Liver (tissue), 9 donors: ENCODE data around the gene SARM1. TPM values are rescaled to one million over a fixed set of nuclear protein-coding genes. Genes with fewer than 3 reads are reported as not detected.

Experiments
- DNase-seq: peaks from one replicate; pipeline ENCODE4 v3.0.0-alpha.2; 2017; ENCODE audit warnings: low spot score
- H3K27ac ChIP-seq, 2 donors: one replicate each; pipeline ENCODE4 v1.7.0; 2013; ENCODE audit warnings: inconsistent platforms in 2 of 2, low read length in 2 of 2, control low read depth in 1 of 2, low read depth in 1 of 2, mild to moderate bottlenecking in 1 of 2
- H3K27me3 ChIP-seq, 4 donors: one replicate each; pipeline versions ENCODE4 v1.6.1 to v1.7.0; 2013; ENCODE audit warnings: low read length in 3 of 4, inconsistent platforms in 1 of 4, mild to moderate bottlenecking in 1 of 4, moderate library complexity in 1 of 4; ENCODE audit not compliant: control insufficient read depth in 4 of 4, insufficient read depth in 4 of 4
- H3K36me3 ChIP-seq, 4 donors: one replicate each; pipeline versions ENCODE4 v1.6.1 to v1.7.0; 2013; ENCODE audit warnings: low read length in 3 of 4, mild to moderate bottlenecking in 3 of 4, low read depth in 1 of 4, moderate library complexity in 1 of 4; ENCODE audit not compliant: control insufficient read depth in 4 of 4, insufficient read depth in 3 of 4
- H3K4me1 ChIP-seq, 4 donors: one replicate each; pipeline versions ENCODE4 v1.6.1 to v1.7.0; 2013; ENCODE audit warnings: low read length in 3 of 4, mild to moderate bottlenecking in 3 of 4, moderate library complexity in 1 of 4; ENCODE audit not compliant: control insufficient read depth in 4 of 4, insufficient read depth in 4 of 4
- H3K4me3 ChIP-seq, 3 donors: one replicate each; pipeline versions ENCODE4 v1.6.1 to v1.7.0; 2013; ENCODE audit warnings: low read length in 3 of 3, control low read depth in 1 of 3, low read depth in 1 of 3, mild to moderate bottlenecking in 1 of 3
- H3K9ac ChIP-seq, 2 donors: one replicate each; pipeline ENCODE4 v1.7.0; 2013; ENCODE audit warnings: low read length in 2 of 2, mild to moderate bottlenecking in 2 of 2, moderate library complexity in 2 of 2, control low read depth in 1 of 2, low read depth in 1 of 2
- H3K9me3 ChIP-seq, 4 donors: one replicate each; pipeline versions ENCODE4 v1.6.1 to v1.7.0; 2013; ENCODE audit warnings: low read length in 3 of 4; ENCODE audit not compliant: control insufficient read depth in 4 of 4
- ATF3 ChIP-seq: IDR thresholded peaks from 2 replicates; pipeline ENCODE4 v1.6.1; 2016; ENCODE audit warnings: antibody characterized with exemption
- EGR1 ChIP-seq, 2 donors: IDR thresholded peaks; 2 replicates each; pipeline ENCODE4 v1.6.1; 2016 to 2018; ENCODE audit warnings: antibody characterized with exemption in 2 of 2, low read depth in 2 of 2
- FOXA1 ChIP-seq: IDR thresholded peaks from 2 replicates; pipeline ENCODE4 v1.6.1; 2016; ENCODE audit warnings: antibody characterized with exemption
- FOXA2 ChIP-seq: IDR thresholded peaks from 2 replicates; pipeline ENCODE4 v1.6.1; 2016; ENCODE audit warnings: antibody characterized with exemption
- GABPA ChIP-seq, 2 donors: IDR thresholded peaks in 1 of 2; conservative IDR thresholded peaks in 1 of 2; 2 replicates each; pipeline ENCODE4 v1.6.1; 2016; ENCODE audit warnings: antibody characterized with exemption in 2 of 2, mild to moderate bottlenecking in 1 of 2, moderate library complexity in 1 of 2
- HNF4A ChIP-seq, 2 donors: conservative IDR thresholded peaks; 2 replicates each; pipeline ENCODE4 v1.6.1; 2016; ENCODE audit warnings: antibody characterized with exemption in 2 of 2, mild to moderate bottlenecking in 2 of 2
- HNF4G ChIP-seq: IDR thresholded peaks from 2 replicates; pipeline ENCODE4 v1.6.1; 2016; ENCODE audit warnings: antibody characterized with exemption
- JUND ChIP-seq, 2 donors: IDR thresholded peaks; 2 replicates each; pipeline ENCODE4 v1.6.1; 2016; ENCODE audit warnings: antibody characterized with exemption in 2 of 2
- NR2F2 ChIP-seq: IDR thresholded peaks from 2 replicates; pipeline ENCODE4 v1.6.1; 2016; ENCODE audit warnings: antibody characterized with exemption
- RAD21 ChIP-seq, 2 donors: IDR thresholded peaks; 2 replicates each; pipeline ENCODE4 v1.6.1; 2016; ENCODE audit warnings: antibody characterized with exemption in 2 of 2, mild to moderate bottlenecking in 2 of 2
- RXRA ChIP-seq, 2 donors: IDR thresholded peaks; 2 replicates each; pipeline ENCODE4 v1.6.1; 2017 to 2018; ENCODE audit warnings: antibody characterized with exemption in 2 of 2, mild to moderate bottlenecking in 1 of 2
- SP1 ChIP-seq: IDR thresholded peaks from 2 replicates; pipeline ENCODE4 v1.6.1; 2018; ENCODE audit warnings: antibody characterized with exemption, mild to moderate bottlenecking
- YY1 ChIP-seq: IDR thresholded peaks from 2 replicates; pipeline ENCODE4 v1.6.1; 2016; ENCODE audit warnings: antibody characterized with exemption, mild to moderate bottlenecking
- WGBS: extraction: QIAGEN DNeasy Blood & Tissue Kit; methylation state at CpG from one replicate; pipeline ENCODE4 v1.1.7; 2013; 5-methylcytosine and 5-hydroxymethylcytosine counted together
- polyA plus RNA-seq, 2 donors: library from polyadenylated mRNA; stranded (reverse) in 1 of 2; unstranded in 1 of 2; fragments of 200-250 nt in 1 of 2; fragments of >200 nt in 1 of 2; fragmentation: Nextera tagmentation in 1 of 2; extraction: Ambion mirVana in 1 of 2; gene quantifications; one replicate each; pipeline versions ENCODE4 v1.2.1 to v1.2.3, GENCODE V29; 2013 to 2015
- total RNA-seq, 2 donors: library from RNA; depleted of rRNA; stranded (reverse); fragments of >200 nt; gene quantifications; one replicate each; pipeline ENCODE4 v1.2.3, GENCODE V29; 2014
- TF ChIP-seq, protein P1 (sequence below): IDR thresholded peaks from 2 replicates; pipeline ENCODE4 v1.6.1; 2016; ENCODE audit warnings: antibody characterized with exemption
- TF ChIP-seq, protein P2 (sequence below): IDR thresholded peaks from 2 replicates; pipeline ENCODE4 v1.6.1; 2016; ENCODE audit warnings: antibody characterized with exemption
- TF ChIP-seq, protein P3 (sequence below): fragments of 150-350 bp; IDR thresholded peaks from 2 replicates; pipeline ENCODE4 v1.5.1; 2017; ENCODE audit warnings: improper control_type of control experiment, low read depth, low read length; ENCODE audit not compliant: missing input control
- TF ChIP-seq, protein P4 (sequence below): IDR thresholded peaks from 2 replicates; pipeline ENCODE4 v1.6.1; 2016; ENCODE audit warnings: antibody characterized with exemption, mild to moderate bottlenecking
- donor health status: healthy.
- donor health status: healthy.
- donor health status: healthy.
- donor health status: healthy.
- donor health status: healthy.

Gene SARM1
- total and polyA plus RNA-seq, 4 donors, result 2.4 to 5.4 (median 5.1) TPM

- H3K4me1 ChIP-seq, result peaks cover 23 to 69% (median 56%) of the 10 kb centered on the region in 4 donors
- peak overlapping the region in 2 of 3 donors; percentile 15 to 51 for H3K4me3 ChIP-seq
- H3K27ac ChIP-seq, result peak overlapping the region; percentile 57 to 89
- no peaks in the 10 kb centered on the region for H3K9me3 ChIP-seq
- TF ChIP-seq HNF4A (conservative IDR thresholded peaks at IDR 0.05), result peak in 1 of 2 donors; percentile 12
- peak; percentile 5 to 44 for TF ChIP-seq RXRA (IDR thresholded peaks at IDR 0.05)
- TF ChIP-seq FOXA1, result no peak
- TF ChIP-seq, protein P1, sequence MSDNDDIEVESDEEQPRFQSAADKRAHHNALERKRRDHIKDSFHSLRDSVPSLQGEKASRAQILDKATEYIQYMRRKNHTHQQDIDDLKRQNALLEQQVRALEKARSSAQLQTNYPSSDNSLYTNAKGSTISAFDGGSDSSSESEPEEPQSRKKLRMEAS, result peak; percentile 44
- TF ChIP-seq JUND (IDR thresholded peaks at IDR 0.05), result peak in 1 of 2 donors; percentile 31
- no peak for TF ChIP-seq RAD21 (IDR thresholded peaks at IDR 0.05)
- no peak for TF ChIP-seq SP1
- H3K27me3 ChIP-seq, result no peaks in the 10 kb centered on the region
- WGBS, result 30% methylated on average over 13 of the region's 13 CpGs
- DNase-seq, result no peak
- peak overlapping the region in 1 of 2 donors; percentile 77 for H3K9ac ChIP-seq
- peaks cover 15 to 58% (median 46%) of the 10 kb centered on the region in 4 donors for H3K36me3 ChIP-seq
Observed at GRCh38 chr17:28345419-28346198, 25.9 kb upstream of the SARM1 start.

DNA sequence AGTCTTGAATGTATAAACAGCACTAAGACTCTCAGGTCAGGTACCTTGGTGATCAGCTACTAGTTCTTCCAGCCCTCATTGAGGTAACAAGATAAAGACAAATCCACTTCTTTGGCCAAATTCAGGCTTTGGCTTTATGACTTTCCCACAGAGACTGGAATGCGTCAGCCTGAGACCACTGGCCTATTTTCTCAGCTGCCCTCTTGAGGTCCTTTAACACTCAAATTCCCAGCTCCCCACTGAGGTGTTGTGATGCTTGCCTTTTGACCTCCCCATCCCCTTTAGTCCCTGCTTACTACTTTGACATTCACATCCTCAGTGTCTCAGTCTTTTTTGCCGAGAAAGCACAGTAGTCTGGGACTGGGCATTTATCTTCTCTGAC lies 25.3 kb upstream of the SARM1 start:
- no peak for DNase-seq
- 38% methylated on average over 2 of the region's 2 CpGs for WGBS
- peaks cover 23 to 69% (median 56%) of the 10 kb centered on the region in 4 donors for H3K4me1 ChIP-seq
- peak overlapping the region in 1 of 2 donors; percentile 77 for H3K9ac ChIP-seq
- no peaks in the 10 kb centered on the region for H3K27me3 ChIP-seq
- peak overlapping the region in 2 of 3 donors; percentile 15 to 51 for H3K4me3 ChIP-seq
- H3K9me3 ChIP-seq, result no peaks in the 10 kb centered on the region
- no peak for TF ChIP-seq HNF4G
- peak in 1 of 2 donors; percentile 10 for TF ChIP-seq JUND (IDR thresholded peaks at IDR 0.05)
- H3K36me3 ChIP-seq, result peaks cover 15 to 60% (median 46%) of the 10 kb centered on the region in 4 donors
- peak overlapping the region; percentile 57 to 89 for H3K27ac ChIP-seq

- peaks cover 15 to 60% (median 46%) of the 10 kb centered on the region in 4 donors for H3K36me3 ChIP-seq
- peak overlapping the region; percentile 57 to 89 for H3K27ac ChIP-seq
- H3K27me3 ChIP-seq, result no peaks in the 10 kb centered on the region
- 19% methylated on average over 7 of the region's 7 CpGs for WGBS
- H3K9me3 ChIP-seq, result no peaks in the 10 kb centered on the region
- H3K4me1 ChIP-seq, result peaks cover 23 to 69% (median 56%) of the 10 kb centered on the region in 4 donors
- H3K9ac ChIP-seq, result peak overlapping the region; percentile 57 to 77
- H3K4me3 ChIP-seq, result peak overlapping the region in 1 of 3 donors; percentile 51
- DNase-seq, result no peak
- TF ChIP-seq, protein P2, sequence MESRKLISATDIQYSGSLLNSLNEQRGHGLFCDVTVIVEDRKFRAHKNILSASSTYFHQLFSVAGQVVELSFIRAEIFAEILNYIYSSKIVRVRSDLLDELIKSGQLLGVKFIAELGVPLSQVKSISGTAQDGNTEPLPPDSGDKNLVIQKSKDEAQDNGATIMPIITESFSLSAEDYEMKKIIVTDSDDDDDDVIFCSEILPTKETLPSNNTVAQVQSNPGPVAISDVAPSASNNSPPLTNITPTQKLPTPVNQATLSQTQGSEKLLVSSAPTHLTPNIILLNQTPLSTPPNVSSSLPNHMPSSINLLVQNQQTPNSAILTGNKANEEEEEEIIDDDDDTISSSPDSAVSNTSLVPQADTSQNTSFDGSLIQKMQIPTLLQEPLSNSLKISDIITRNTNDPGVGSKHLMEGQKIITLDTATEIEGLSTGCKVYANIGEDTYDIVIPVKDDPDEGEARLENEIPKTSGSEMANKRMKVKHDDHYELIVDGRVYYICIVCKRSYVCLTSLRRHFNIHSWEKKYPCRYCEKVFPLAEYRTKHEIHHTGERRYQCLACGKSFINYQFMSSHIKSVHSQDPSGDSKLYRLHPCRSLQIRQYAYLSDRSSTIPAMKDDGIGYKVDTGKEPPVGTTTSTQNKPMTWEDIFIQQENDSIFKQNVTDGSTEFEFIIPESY, result peak; percentile 54
- TF ChIP-seq EGR1 (IDR thresholded peaks at IDR 0.05; ENCODE audit: low read depth in 2 of 2) (peak in 1 of 2 donors; percentile 11), FOXA2 (peak; percentile 57), SP1 (peak; percentile 79), JUND (IDR thresholded peaks at IDR 0.05) (peak in 1 of 2 donors; percentile 27), GABPA (IDR thresholded peaks at IDR 0.05 in 1 of 2, conservative IDR thresholded peaks at IDR 0.05 in 1 of 2) (peak in 1 of 2 donors; percentile 66), HNF4G (peak; percentile 3), RXRA (IDR thresholded peaks at IDR 0.05) (peak; percentile 54 to 77), YY1 (peak; percentile 85), RAD21 (IDR thresholded peaks at IDR 0.05) (peak; percentile 80 to 87), HNF4A (conservative IDR thresholded peaks at IDR 0.05) (peak; percentile 70 to 71), NR2F2 (peak; percentile 84), ATF3 (no peak), FOXA1 (peak; percentile 69)
- TF ChIP-seq, protein P3, sequence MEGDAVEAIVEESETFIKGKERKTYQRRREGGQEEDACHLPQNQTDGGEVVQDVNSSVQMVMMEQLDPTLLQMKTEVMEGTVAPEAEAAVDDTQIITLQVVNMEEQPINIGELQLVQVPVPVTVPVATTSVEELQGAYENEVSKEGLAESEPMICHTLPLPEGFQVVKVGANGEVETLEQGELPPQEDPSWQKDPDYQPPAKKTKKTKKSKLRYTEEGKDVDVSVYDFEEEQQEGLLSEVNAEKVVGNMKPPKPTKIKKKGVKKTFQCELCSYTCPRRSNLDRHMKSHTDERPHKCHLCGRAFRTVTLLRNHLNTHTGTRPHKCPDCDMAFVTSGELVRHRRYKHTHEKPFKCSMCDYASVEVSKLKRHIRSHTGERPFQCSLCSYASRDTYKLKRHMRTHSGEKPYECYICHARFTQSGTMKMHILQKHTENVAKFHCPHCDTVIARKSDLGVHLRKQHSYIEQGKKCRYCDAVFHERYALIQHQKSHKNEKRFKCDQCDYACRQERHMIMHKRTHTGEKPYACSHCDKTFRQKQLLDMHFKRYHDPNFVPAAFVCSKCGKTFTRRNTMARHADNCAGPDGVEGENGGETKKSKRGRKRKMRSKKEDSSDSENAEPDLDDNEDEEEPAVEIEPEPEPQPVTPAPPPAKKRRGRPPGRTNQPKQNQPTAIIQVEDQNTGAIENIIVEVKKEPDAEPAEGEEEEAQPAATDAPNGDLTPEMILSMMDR, result peak; percentile 71
- TF ChIP-seq, protein P1, result peak; percentile 44
- TF ChIP-seq, protein P4, sequence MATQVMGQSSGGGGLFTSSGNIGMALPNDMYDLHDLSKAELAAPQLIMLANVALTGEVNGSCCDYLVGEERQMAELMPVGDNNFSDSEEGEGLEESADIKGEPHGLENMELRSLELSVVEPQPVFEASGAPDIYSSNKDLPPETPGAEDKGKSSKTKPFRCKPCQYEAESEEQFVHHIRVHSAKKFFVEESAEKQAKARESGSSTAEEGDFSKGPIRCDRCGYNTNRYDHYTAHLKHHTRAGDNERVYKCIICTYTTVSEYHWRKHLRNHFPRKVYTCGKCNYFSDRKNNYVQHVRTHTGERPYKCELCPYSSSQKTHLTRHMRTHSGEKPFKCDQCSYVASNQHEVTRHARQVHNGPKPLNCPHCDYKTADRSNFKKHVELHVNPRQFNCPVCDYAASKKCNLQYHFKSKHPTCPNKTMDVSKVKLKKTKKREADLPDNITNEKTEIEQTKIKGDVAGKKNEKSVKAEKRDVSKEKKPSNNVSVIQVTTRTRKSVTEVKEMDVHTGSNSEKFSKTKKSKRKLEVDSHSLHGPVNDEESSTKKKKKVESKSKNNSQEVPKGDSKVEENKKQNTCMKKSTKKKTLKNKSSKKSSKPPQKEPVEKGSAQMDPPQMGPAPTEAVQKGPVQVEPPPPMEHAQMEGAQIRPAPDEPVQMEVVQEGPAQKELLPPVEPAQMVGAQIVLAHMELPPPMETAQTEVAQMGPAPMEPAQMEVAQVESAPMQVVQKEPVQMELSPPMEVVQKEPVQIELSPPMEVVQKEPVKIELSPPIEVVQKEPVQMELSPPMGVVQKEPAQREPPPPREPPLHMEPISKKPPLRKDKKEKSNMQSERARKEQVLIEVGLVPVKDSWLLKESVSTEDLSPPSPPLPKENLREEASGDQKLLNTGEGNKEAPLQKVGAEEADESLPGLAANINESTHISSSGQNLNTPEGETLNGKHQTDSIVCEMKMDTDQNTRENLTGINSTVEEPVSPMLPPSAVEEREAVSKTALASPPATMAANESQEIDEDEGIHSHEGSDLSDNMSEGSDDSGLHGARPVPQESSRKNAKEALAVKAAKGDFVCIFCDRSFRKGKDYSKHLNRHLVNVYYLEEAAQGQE, result peak; percentile 61
Observed at GRCh38 chr17:28346746-28347246, 24.7 kb upstream of the SARM1 start.
